WERI-Rb-1 (cell line): ENCODE data around the gene ZKSCAN5.
A peak's percentile ranks its signal among the peaks of the same experiment; 100 is the strongest.

Experiments
- DNase-seq: peaks from one replicate; pipeline ENCODE4 v3.0.0-alpha.2; 2020
- H3K27ac ChIP-seq: fragments of 250-450 bp; sonication (Bioruptor Pico); 2 replicates; pipeline ENCODE4 v1.5.1; 2020; ENCODE audit warnings: mild to moderate bottlenecking, moderate library complexity
- H3K27me3 ChIP-seq: fragments of 250-450 bp; sonication (Bioruptor Pico); 2 replicates; pipeline ENCODE4 v1.5.1; 2021; ENCODE audit warnings: mild to moderate bottlenecking, low read depth, moderate library complexity; ENCODE audit not compliant: insufficient read depth, severe bottlenecking
- H3K36me3 ChIP-seq: fragments of 250-450 bp; sonication (Bioruptor Pico); 2 replicates; pipeline ENCODE4 v1.5.1; 2020; ENCODE audit warnings: mild to moderate bottlenecking, moderate library complexity
- H3K4me3 ChIP-seq: 2 replicates; pipeline ENCODE4 v1.5.1; 2011; ENCODE audit warnings: low read depth, mild to moderate bottlenecking, control low read depth, low read length
- H3K9me3 ChIP-seq: fragments of 250-450 bp; sonication (Bioruptor Pico); 2 replicates; pipeline ENCODE4 v1.5.1; 2021; ENCODE audit warnings: mild to moderate bottlenecking, moderate library complexity; ENCODE audit not compliant: severe bottlenecking
- TF ChIP-seq, protein P1 (sequence below): IDR thresholded peaks from 2 replicates; pipeline ENCODE4 v1.5.1; 2011; ENCODE audit warnings: low read depth, mild to moderate bottlenecking, control low read depth, inconsistent platforms, low read length

Gene ZKSCAN5

DNA sequence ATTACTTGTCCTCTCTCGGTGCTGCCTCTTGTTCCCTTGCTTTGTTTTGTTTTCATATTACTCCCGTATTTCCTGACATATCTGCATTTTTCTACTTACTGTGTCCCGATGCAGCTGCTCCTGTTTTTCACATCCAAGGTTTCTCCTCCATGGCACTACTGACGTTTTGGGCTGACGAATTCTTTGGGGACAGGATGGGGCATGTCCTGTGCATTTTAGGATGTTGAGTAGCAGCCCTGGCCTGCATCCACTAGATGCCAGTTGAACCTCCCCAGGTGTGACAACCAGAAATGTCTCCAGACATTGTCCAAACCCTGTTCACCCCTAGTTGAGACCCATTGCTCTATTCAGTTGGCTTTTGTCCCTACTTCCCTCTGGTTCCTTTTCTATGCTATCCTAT, 19.4 kb upstream of the ZKSCAN5 start:
- Histone ChIP-seq H3K36me3 (peaks cover 21% of the 10 kb centered on the region), H3K4me3 (no peak overlapping the region), H3K27me3 (no peaks in the 10 kb centered on the region), H3K9me3 (no peaks in the 10 kb centered on the region), H3K27ac (no peak overlapping the region)
- no peak for DNase-seq
- TF ChIP-seq, protein P1, sequence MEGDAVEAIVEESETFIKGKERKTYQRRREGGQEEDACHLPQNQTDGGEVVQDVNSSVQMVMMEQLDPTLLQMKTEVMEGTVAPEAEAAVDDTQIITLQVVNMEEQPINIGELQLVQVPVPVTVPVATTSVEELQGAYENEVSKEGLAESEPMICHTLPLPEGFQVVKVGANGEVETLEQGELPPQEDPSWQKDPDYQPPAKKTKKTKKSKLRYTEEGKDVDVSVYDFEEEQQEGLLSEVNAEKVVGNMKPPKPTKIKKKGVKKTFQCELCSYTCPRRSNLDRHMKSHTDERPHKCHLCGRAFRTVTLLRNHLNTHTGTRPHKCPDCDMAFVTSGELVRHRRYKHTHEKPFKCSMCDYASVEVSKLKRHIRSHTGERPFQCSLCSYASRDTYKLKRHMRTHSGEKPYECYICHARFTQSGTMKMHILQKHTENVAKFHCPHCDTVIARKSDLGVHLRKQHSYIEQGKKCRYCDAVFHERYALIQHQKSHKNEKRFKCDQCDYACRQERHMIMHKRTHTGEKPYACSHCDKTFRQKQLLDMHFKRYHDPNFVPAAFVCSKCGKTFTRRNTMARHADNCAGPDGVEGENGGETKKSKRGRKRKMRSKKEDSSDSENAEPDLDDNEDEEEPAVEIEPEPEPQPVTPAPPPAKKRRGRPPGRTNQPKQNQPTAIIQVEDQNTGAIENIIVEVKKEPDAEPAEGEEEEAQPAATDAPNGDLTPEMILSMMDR, result no peak

DNA sequence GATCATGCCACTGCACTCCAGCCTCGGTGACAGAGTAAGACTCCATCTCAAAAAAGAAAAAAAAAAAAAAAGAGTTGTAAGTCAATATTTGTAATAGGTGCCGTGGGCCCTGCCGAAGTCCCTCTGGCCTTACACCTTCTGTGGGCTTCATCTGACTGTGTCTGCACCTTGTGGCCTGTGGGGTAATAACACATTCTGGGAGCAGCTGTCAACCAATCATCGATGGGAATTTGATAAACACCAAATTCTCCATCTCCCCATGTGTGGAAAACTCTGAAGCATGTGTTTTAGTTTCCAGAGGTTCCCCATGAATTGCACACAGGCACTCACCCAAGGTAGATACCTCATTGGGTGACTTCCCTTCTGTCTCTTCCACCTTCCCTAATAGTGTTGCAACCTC, 15.2 kb upstream of the ZKSCAN5 start:
- Histone ChIP-seq H3K4me3 (no peak overlapping the region), H3K36me3 (peaks cover 19% of the 10 kb centered on the region), H3K27me3 (no peaks in the 10 kb centered on the region), H3K9me3 (peaks cover 2% of the 10 kb centered on the region), H3K27ac (no peak overlapping the region)
- TF ChIP-seq, protein P1, result 0 out of 2 replicates have a peak, but pooled peaks have one; percentile 3
- no peak for DNase-seq

DNA sequence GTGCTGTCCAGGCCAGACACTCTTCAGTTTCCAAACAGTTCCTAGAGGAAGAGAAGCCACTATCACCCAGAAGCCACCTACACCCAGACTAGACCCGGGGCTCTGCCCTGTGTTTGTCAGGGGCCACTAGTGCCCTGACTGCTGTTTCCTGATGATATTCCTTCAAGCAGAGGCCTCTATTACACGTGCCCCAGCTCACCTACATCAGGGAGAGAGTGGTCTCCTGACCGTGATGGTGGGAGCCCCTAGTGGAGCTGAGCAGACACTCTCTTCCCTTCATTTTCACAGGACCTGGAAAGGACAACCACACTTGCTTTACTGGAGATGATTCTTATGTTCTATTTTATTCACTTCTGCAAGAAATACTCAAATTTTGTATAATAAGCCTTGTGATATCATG, 13.6 kb upstream of the ZKSCAN5 start:
- Histone ChIP-seq H3K36me3 (peaks cover 36% of the 10 kb centered on the region), H3K27ac (no peak overlapping the region)
- no peak for DNase-seq

DNA sequence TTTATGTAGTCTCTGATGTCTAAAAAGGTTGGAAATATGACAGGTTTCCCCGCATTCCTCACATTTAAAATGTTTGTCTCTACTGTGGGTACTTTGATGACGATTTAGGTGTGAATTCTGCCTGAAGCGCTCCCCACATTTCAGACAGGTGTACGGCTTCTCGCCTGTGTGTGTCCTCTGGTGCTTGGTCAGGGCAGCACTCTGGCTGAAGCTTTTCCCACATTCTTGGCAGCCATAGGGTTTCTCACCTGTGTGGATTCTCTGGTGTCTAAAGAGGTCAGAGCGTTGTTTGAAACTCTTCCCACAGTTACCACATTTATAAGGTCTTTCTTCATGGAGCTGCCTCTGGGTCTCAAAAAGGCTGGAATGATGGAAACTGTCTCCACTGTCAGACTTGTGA, 10.6 kb upstream of the ZKSCAN5 start:
- Histone ChIP-seq H3K27me3 (no peaks in the 10 kb centered on the region), H3K36me3 (peaks cover 55% of the 10 kb centered on the region), H3K9me3 (peaks cover 5% of the 10 kb centered on the region), H3K27ac (no peak overlapping the region), H3K4me3 (no peak overlapping the region)
- TF ChIP-seq, protein P1, result no peak
- no peak for DNase-seq

More for the DNA sequence above, 13.6 kb upstream of the ZKSCAN5 start:
- TF ChIP-seq, protein P1, result no peak
- H3K9me3 ChIP-seq, result peaks cover 5% of the 10 kb centered on the region
- no peaks in the 10 kb centered on the region for H3K27me3 ChIP-seq
- H3K4me3 ChIP-seq, result no peak overlapping the region

DNA sequence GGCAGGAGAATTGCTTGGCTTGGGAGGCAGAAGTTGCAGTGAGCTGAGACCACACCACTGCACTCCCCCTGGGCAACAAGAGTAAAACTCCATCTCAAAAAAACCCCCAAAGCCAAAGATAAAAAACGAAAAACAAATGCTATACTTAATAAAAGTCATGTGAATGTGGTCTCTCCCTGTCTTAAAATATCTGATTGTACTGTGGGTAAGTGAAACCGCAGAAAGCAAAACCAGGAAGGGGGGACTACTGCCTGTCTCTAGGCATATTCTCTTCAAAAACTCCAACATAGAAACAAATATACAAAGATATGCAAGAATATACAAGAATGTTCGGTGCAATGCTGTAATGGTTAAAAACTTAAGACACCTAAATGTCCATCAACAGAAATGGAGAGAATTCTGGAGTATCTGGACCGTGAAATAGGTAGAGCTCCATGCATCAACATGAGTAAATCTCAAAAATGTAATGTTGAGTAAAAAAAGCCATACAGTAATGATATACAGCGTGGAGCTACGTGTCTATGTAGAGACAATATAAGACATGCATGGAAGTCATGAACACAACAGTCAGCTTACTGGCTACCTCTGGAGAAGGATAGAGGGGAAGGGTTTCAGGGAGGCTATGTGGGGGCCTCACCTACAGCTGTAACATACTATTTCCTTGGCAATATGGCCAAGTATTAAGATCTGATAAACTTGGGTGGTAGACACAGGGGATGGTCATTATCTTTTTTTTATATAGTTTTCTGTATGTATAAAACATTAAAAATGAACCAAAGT, 6.5 kb upstream of the ZKSCAN5 start:
- no peak overlapping the region for H3K27ac ChIP-seq
- H3K4me3 ChIP-seq, result no peak overlapping the region
- H3K36me3 ChIP-seq, result peaks cover 61% of the 10 kb centered on the region
- TF ChIP-seq, protein P1, result no peak
- DNase-seq, result no peak
- no peaks in the 10 kb centered on the region for H3K27me3 ChIP-seq
- peaks cover 5% of the 10 kb centered on the region for H3K9me3 ChIP-seq

DNA sequence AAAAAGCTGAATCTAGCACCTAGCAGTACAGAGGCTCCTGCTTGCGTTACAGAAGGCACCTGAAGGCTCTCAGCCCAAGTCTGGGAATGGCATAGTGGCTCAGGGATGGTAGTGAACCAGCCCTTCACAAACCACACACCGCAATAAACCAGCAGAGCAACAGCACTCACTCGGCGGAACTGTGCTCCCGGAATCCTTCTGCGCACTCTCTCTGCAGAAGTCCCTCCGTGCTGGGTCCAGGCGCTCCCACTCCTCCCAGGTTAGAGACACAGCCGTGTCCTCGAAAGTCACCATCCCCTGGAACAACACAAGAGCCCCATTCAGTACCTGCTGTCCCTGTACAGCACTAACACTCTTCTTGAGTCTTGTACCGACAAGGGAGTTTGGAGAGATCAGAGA, 5.9 kb upstream of the ZKSCAN5 start:
- no peak overlapping the region for H3K4me3 ChIP-seq
- no peaks in the 10 kb centered on the region for H3K27me3 ChIP-seq
- H3K9me3 ChIP-seq, result peaks cover 5% of the 10 kb centered on the region
- no peak overlapping the region for H3K27ac ChIP-seq
- peaks cover 55% of the 10 kb centered on the region for H3K36me3 ChIP-seq
- TF ChIP-seq, protein P1, result no peak
- DNase-seq, result no peak
